ENCODE data around the gene MXD1. TPM values are rescaled to one million over a fixed set of nuclear protein-coding genes. Genes with fewer than 3 reads are reported as not detected.
A peak's percentile ranks its signal among the peaks of the same experiment; 100 is the strongest.

MXD1 gene
- total RNA-seq, 2 experiments from 2014 or later = 14.1 to 14.3 TPM

DNA sequence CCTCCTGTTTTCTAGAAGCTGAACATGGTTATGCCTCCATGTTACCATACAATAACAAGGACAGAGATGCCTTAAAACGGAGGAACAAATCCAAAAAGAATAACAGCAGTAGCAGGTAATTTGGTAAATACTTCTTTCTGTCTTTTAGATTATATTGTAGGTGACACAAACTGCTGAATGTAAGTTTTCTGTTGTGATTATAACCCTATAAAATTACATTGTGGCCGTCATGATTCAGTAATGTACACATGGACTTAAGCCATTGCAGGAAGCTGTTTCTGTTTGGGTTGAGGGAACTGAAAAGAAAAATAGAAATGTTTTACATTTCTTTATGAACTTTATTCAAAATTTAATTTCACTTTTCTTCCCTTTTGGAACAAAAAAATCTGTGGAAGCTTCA, 1.2 kb downstream of the MXD1 start:
- ATAC-seq (ENCODE audit: low read depth) (no peak), DNase-seq (no peak)
- Mint-ChIP-seq H3K4me1 (peaks cover 27% of the 10 kb centered on the region), H3K9me3 (no peaks in the 10 kb centered on the region), H3K36me3 (peaks cover 11% of the 10 kb centered on the region), H3K27ac (peak overlapping the region; percentile 19), H3K4me3 (peak overlapping the region; percentile 73), H3K27me3 (no peaks in the 10 kb centered on the region)
- POLR2A ChIA-PET = interaction anchor here (0.6 to 5.6 kb wide), 10 partner anchors 22 to 274 kb away, joined by 3 to 84 read pairs (median 7); partner anchors contain the start of genes C2orf42, PCBP1 and SNRNP27

- POLR2A ChIA-PET = no interaction called here
- H3K4me1 Mint-ChIP-seq = peaks cover 23% of the 10 kb centered on the region
- no peak for ATAC-seq (ENCODE audit: low read depth)
- H3K27ac Mint-ChIP-seq = no peak overlapping the region
- peaks cover 17% of the 10 kb centered on the region for H3K36me3 Mint-ChIP-seq
- no peak for DNase-seq
- H3K4me3 Mint-ChIP-seq = no peak overlapping the region
- no peaks in the 10 kb centered on the region for H3K9me3 Mint-ChIP-seq
- H3K27me3 Mint-ChIP-seq = no peaks in the 10 kb centered on the region
Measured at GRCh38 chr2:69917852-69918251, 2.9 kb downstream of the MXD1 start.

DNA sequence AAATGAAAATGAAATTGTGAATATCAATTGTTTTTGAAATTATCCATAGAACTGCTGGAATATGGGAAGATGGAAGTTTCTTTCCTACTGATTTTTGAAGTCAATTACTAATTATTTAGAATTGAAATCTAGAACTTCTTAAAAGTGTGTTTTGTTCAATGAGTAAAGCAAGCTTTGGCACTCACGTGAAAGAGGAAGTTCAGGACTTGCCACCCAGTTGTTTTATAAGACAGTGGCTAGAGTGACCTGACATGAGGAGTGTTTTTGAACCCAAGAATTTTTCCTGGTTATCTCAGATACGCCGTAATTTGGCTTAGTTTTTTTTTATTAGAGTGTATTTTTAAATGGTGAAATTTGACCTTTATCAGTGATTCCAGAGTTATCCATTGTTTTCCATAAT, 3.5 kb downstream of the MXD1 start:
- Mint-ChIP-seq H3K36me3 (peaks cover 19% of the 10 kb centered on the region), H3K4me1 (peaks cover 21% of the 10 kb centered on the region), H3K27me3 (no peaks in the 10 kb centered on the region), H3K4me3 (no peak overlapping the region), H3K27ac (no peak overlapping the region), H3K9me3 (no peaks in the 10 kb centered on the region)
- DNase-seq (no peak), ATAC-seq (ENCODE audit: low read depth) (no peak)
- POLR2A ChIA-PET = no interaction called here

- ATAC-seq (ENCODE audit: low read depth) (no peak), DNase-seq (no peak)
- H3K4me1 Mint-ChIP-seq = peaks cover 4% of the 10 kb centered on the region
- H3K36me3 Mint-ChIP-seq = peaks cover 27% of the 10 kb centered on the region
- H3K27me3 Mint-ChIP-seq = no peaks in the 10 kb centered on the region
- no peaks in the 10 kb centered on the region for H3K9me3 Mint-ChIP-seq
- no peak overlapping the region for H3K27ac Mint-ChIP-seq
- POLR2A ChIA-PET = interaction anchor here (0.9 kb wide), 1 partner anchor 8 kb away, joined by 3 read pairs; the partner anchor contains the start of gene MXD1
- no peak overlapping the region for H3K4me3 Mint-ChIP-seq
Measured at GRCh38 chr2:69923116-69923515, 8.2 kb downstream of the MXD1 start.

DNA sequence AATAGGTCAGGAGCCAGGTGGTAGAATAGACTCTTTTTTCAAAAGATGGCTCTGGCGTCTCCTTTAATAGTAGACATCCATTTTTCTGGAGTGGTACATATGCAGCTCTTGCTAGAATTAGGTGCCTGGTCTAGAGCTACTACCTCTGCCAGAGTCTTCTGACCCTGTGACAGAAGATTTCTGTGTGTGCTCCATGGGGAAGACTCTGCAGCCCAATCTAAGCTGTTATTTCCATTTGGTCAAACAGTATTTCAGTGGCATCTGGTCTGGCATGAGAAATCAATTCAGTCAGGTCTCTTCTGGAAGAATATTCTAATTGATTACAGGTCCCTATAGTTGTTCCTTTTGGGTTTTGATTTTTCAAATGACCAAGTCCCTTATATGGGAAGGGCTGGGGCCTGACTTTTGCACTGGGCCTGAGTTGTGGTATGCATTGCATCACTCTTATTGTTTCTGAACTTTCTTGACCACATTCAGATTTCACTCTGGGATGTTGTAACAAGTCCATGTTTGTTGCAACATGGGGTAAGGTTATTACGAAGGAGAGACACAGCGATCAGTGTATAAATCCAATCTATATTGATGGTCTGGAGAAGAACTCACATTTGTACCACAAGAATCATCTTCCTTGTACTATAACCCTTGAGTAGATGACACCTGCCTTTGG, 12.1 kb downstream of the MXD1 start:
- POLR2A ChIA-PET = no interaction called here
- H3K4me1 Mint-ChIP-seq = peaks cover 7% of the 10 kb centered on the region
- no peak overlapping the region for H3K4me3 Mint-ChIP-seq
- ATAC-seq (ENCODE audit: low read depth) = no peak
- no peak for DNase-seq
- H3K27ac Mint-ChIP-seq = no peak overlapping the region
- peaks cover 33% of the 10 kb centered on the region for H3K36me3 Mint-ChIP-seq
- no peaks in the 10 kb centered on the region for H3K27me3 Mint-ChIP-seq
- no peaks in the 10 kb centered on the region for H3K9me3 Mint-ChIP-seq

DNA sequence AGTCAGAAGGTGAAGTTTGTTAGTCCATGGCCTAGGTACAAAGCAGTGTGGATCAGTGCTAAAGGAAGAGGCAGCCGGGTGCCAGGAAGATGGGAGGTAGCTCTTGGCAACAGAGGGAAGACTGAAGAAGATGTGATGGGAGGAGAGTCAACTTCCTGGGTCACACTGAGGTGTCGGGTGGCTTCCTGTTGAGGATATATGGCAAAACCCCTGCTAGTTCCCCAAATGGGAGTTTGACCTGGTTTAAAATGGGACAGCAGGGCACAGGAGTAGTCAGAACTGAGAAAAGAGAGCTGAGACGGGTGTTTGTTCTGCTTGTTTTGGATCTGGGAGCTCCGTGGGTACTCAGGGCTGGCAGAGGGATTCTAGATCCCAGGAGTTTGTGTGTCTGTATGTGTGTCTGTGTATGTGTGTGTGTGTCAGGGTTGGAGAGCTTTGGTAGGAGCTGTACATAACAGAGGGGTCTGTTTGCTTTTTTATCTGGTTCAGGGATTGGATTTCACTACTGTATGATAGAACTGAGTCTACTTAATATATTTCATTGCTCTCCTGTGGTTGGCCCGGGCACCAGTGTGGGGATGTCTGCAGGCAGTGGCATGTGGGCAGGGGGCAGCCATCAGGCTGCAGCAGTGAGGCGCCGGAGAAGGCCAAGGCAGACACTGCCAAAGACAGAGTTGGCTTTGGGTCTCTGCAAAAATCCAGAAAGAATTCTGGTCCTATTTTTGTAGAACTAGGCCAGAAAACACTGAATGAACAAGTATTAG, 17.1 kb downstream of the MXD1 start:
- H3K27ac Mint-ChIP-seq = peak overlapping the region; percentile 71
- no peaks in the 10 kb centered on the region for H3K27me3 Mint-ChIP-seq
- DNase-seq (no peak), ATAC-seq (ENCODE audit: low read depth) (no peak)
- H3K36me3 Mint-ChIP-seq = peaks cover 35% of the 10 kb centered on the region
- H3K4me3 Mint-ChIP-seq = no peak overlapping the region
- H3K9me3 Mint-ChIP-seq = no peaks in the 10 kb centered on the region
- POLR2A ChIA-PET = interaction anchor here (0.5 to 1.4 kb wide), 3 partner anchors 8 to 143 kb away, joined by 3 to 4 read pairs (median 3); partner anchors contain the start of gene MXD1
- H3K4me1 Mint-ChIP-seq = peaks cover 15% of the 10 kb centered on the region

DNA sequence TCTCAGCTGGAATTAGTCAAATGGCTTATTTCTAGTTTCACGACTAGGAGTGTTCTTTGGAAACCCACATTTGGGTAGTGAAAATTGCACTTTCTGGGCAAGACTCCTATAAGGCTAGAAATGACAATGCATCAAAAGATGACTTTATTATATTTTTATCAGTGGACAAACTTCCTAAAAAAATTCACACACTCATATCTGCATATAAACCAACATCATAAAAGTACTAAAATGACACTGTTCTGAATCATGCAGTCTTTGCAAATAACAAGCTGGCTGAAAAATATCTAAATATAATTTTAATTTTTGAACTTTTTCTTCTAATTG, 17.6 kb downstream of the MXD1 start:
- DNase-seq (no peak), ATAC-seq (ENCODE audit: low read depth) (no peak)
- Mint-ChIP-seq H3K4me1 (peaks cover 14% of the 10 kb centered on the region), H3K9me3 (no peaks in the 10 kb centered on the region), H3K4me3 (no peak overlapping the region), H3K27ac (no peak overlapping the region), H3K27me3 (no peaks in the 10 kb centered on the region), H3K36me3 (peaks cover 35% of the 10 kb centered on the region)
- POLR2A ChIA-PET = interaction anchor here (1.3 to 1.4 kb wide), 2 partner anchors 13 to 18 kb away, joined by 4 read pairs; partner anchors contain the start of gene MXD1

- Mint-ChIP-seq H3K36me3 (peaks cover 36% of the 10 kb centered on the region), H3K4me1 (peaks cover 14% of the 10 kb centered on the region), H3K4me3 (no peak overlapping the region), H3K9me3 (no peaks in the 10 kb centered on the region), H3K27me3 (no peaks in the 10 kb centered on the region), H3K27ac (no peak overlapping the region)
- POLR2A ChIA-PET = interaction anchor here (1.3 kb wide), 1 partner anchor 13 kb away, joined by 4 read pairs; no protein-coding TSS in a partner anchor
- DNase-seq (no peak), ATAC-seq (ENCODE audit: low read depth) (no peak)
Measured at GRCh38 chr2:69933254-69933828, 18.4 kb downstream of the MXD1 start.

DNA sequence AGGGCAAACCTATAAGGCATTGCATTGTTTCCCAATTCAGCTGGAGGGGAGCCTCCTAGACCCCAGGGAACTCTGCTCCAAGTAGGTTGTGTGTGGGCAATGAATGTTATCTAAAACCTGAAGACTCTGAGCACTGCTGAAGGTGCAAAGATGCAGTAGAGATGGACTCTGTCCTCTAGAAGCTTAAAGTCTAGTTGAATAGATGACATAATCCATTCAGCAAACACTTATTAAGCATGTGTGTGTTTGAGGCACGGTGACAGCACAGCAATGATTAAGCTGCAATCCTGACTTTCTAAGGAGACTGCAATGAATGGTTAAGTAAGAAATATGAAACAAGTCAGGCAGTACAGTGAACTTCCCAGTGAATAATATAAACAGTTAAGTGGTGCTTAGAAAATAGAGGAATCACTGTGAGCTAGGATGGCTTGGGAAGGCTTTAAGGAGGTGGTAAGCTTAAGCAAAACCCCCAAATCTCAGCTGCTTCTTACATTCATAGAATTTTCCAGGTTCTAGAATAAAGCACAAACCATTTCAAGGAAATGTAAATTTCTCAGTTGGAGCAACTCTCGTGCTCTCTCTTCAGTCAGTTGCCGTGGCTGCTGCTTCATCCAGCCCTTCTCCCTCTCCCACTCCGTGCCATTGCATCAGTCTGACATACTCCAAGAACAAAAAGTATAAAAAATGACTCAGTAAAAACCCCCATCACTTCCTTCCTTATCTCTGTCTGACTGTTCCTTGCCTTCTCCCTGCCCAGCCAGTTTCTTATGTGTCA, 19.1 kb downstream of the MXD1 start:
- Mint-ChIP-seq H3K9me3 (no peaks in the 10 kb centered on the region), H3K36me3 (peaks cover 42% of the 10 kb centered on the region)

GRCh38 chr2:69934614-69934908, 19.7 kb downstream of the MXD1 start:
- Mint-ChIP-seq H3K4me3 (no peak overlapping the region), H3K9me3 (no peaks in the 10 kb centered on the region), H3K27me3 (no peaks in the 10 kb centered on the region), H3K27ac (no peak overlapping the region), H3K4me1 (peaks cover 14% of the 10 kb centered on the region), H3K36me3 (peaks cover 41% of the 10 kb centered on the region)
- POLR2A ChIA-PET = interaction anchor here (0.6 to 1.5 kb wide), 2 partner anchors 11 to 32 kb away, joined by 4 read pairs; no protein-coding TSS in a partner anchor
- ATAC-seq (ENCODE audit: low read depth) (no peak), DNase-seq (no peak)

More for the DNA sequence above, 19.1 kb downstream of the MXD1 start:
- Mint-ChIP-seq H3K27ac (no peak overlapping the region), H3K4me3 (no peak overlapping the region), H3K27me3 (no peaks in the 10 kb centered on the region), H3K4me1 (peaks cover 14% of the 10 kb centered on the region)
- DNase-seq (no peak), ATAC-seq (ENCODE audit: low read depth) (no peak)
- POLR2A ChIA-PET = interaction anchor here (1.3 to 1.5 kb wide), 2 partner anchors 12 kb away, joined by 4 read pairs; no protein-coding TSS in a partner anchor

- no peak overlapping the region for H3K4me3 Mint-ChIP-seq
- peaks cover 14% of the 10 kb centered on the region for H3K4me1 Mint-ChIP-seq
- no peak overlapping the region for H3K27ac Mint-ChIP-seq
- H3K9me3 Mint-ChIP-seq = no peaks in the 10 kb centered on the region
- POLR2A ChIA-PET = interaction anchor here (0.6 to 1.5 kb wide), 2 partner anchors 11 to 33 kb away, joined by 4 read pairs; no protein-coding TSS in a partner anchor
- H3K27me3 Mint-ChIP-seq = no peaks in the 10 kb centered on the region
- no peak for DNase-seq
- ATAC-seq (ENCODE audit: low read depth) = no peak
- peaks cover 40% of the 10 kb centered on the region for H3K36me3 Mint-ChIP-seq
Measured at GRCh38 chr2:69935011-69935410, 20.1 kb downstream of the MXD1 start.

DNA sequence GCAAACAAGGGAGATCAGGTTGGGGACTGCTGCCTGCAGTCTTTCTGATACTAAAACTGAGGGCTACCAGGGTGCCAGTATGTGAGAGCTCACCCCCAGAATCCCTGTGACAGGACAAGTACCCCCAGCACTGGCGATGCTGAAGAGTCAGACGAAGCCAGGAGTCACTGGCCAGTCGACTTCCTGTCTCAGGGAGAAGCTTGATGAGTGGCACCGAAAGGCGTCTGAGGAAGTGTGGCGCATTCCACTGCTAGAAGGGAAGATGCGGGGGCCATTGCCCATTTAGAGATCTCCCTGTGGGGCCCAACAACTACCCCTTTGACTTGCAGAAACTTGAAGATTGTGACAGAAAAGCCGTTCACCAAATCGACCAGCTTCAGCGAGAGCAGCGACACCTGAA, 22.0 kb downstream of the MXD1 start:
- no peak overlapping the region for H3K27ac Mint-ChIP-seq
- POLR2A ChIA-PET = no interaction called here

GRCh38 chr2:69937968-69938367, 23.1 kb downstream of the MXD1 start:
- POLR2A ChIA-PET = interaction anchor here (0.8 to 1.3 kb wide), 2 partner anchors 9 to 23 kb away, joined by 3 read pairs; partner anchors contain the start of gene MXD1
- ATAC-seq (ENCODE audit: low read depth) = no peak
- Mint-ChIP-seq H3K9me3 (no peaks in the 10 kb centered on the region), H3K27me3 (no peaks in the 10 kb centered on the region), H3K4me1 (peaks cover 6% of the 10 kb centered on the region), H3K4me3 (no peak overlapping the region), H3K27ac (no peak overlapping the region), H3K36me3 (peaks cover 32% of the 10 kb centered on the region)
- no peak for DNase-seq

More for the DNA sequence above, 22.0 kb downstream of the MXD1 start:
- Mint-ChIP-seq H3K9me3 (no peaks in the 10 kb centered on the region), H3K36me3 (peaks cover 36% of the 10 kb centered on the region), H3K27me3 (no peaks in the 10 kb centered on the region), H3K4me3 (no peak overlapping the region), H3K4me1 (peaks cover 10% of the 10 kb centered on the region)
- DNase-seq = no peak
- ATAC-seq (ENCODE audit: low read depth) = no peak
